G401 (cell line): ENCODE results near the gene SLC19A1. TPM values are rescaled to one million over a fixed set of nuclear protein-coding genes. Genes with fewer than 3 reads are reported as not detected.

Source experiments
- DNase-seq: peaks from one replicate; pipeline ENCODE4 v3.0.0-alpha.2; 2015; ENCODE audit warnings: low spot score
- in situ Hi-C: cut with HindIII; loops from 2 replicates; pipeline ENCODE4 v1.10.0; 2016; ENCODE audit warnings: low sequenced_read_pairs, mixed read lengths
- total RNA-seq: library from RNA; depleted of rRNA; stranded (reverse); fragments of >200 nt; shearing (Covaris generic); gene quantifications from 2 replicates; pipeline ENCODE4 v1.2.3, GENCODE V29; 2014

Gene SLC19A1
- total RNA-seq, 1 experiment from 2014 or later: 15.4 TPM

GRCh38 chr21:45466330-45467220 lies 75.7 kb downstream of the SLC19A1 start:
- in situ Hi-C loops: no loop called here
- DNase-seq: no peak

GRCh38 chr21:45465611-45466329 lies 76.5 kb downstream of the SLC19A1 start:
- DNase-seq: no peak
- in situ Hi-C loops: no loop called here

- DNase-seq: no peak
- in situ Hi-C loops: no loop called here
Measured at GRCh38 chr21:45465105-45465504, 77.1 kb downstream of the SLC19A1 start.

- in situ Hi-C loops: no loop called here
- DNase-seq: no peak
Measured at GRCh38 chr21:45464309-45464708, 77.9 kb downstream of the SLC19A1 start.

GRCh38 chr21:45463871-45464270 lies 78.4 kb downstream of the SLC19A1 start:
- in situ Hi-C loops: no loop called here
- DNase-seq: no peak

GRCh38 chr21:45461806-45462341 lies 80.4 kb downstream of the SLC19A1 start:
- no peak for DNase-seq
- in situ Hi-C loops: no loop called here

GRCh38 chr21:45461369-45461750 lies 80.9 kb downstream of the SLC19A1 start:
- no peak for DNase-seq
- in situ Hi-C loops: no loop called here

- no peak for DNase-seq
- in situ Hi-C loops: no loop called here
Measured at GRCh38 chr21:45460611-45461368, 81.5 kb downstream of the SLC19A1 start.

GRCh38 chr21:45460011-45460565 lies 82.2 kb downstream of the SLC19A1 start:
- in situ Hi-C loops: no loop called here
- no peak for DNase-seq

- in situ Hi-C loops: no loop called here
- no peak for DNase-seq
Measured at GRCh38 chr21:45459171-45460010, 82.8 kb downstream of the SLC19A1 start.

- DNase-seq: no peak
- in situ Hi-C loops: no loop called here
Measured at GRCh38 chr21:45458281-45459170, 83.7 kb downstream of the SLC19A1 start.

GRCh38 chr21:45457832-45458172 lies 84.4 kb downstream of the SLC19A1 start:
- in situ Hi-C loops: no loop called here
- DNase-seq: no peak

- DNase-seq: no peak
- in situ Hi-C loops: no loop called here
Measured at GRCh38 chr21:45457161-45457831, 84.9 kb downstream of the SLC19A1 start.

GRCh38 chr21:45456584-45457160 lies 85.6 kb downstream of the SLC19A1 start:
- in situ Hi-C loops: no loop called here
- no peak for DNase-seq

GRCh38 chr21:45455674-45456583 lies 86.3 kb downstream of the SLC19A1 start:
- DNase-seq: no peak
- in situ Hi-C loops: no loop called here
